BJ (cell line): ENCODE measurements around the gene SFRP2. TPM values are rescaled to one million over a fixed set of nuclear protein-coding genes. Genes with fewer than 3 reads are reported as not detected.
A peak's percentile ranks its signal among the peaks of the same experiment; 100 is the strongest.

Experiments
- CTCF ChIA-PET: fragments of 350-600 bp; formaldehyde crosslinking; extraction: SDS; loops from one replicate; lab custom pipeline; 2021; ENCODE audit warnings: antibody characterized with exemption, inconsistent platforms; lab: Yijun Ruan, JAX
- POLR2A ChIA-PET: fragments of 300-600 bp; sonication (Branson Sonifier 250); formaldehyde crosslinking; extraction: SDS; loops from one replicate; lab custom pipeline; 2021; ENCODE audit warnings: antibody characterized with exemption; lab: Charles Lee
- DNase-seq: peaks from one replicate; pipeline ENCODE4 v3.0.0-alpha.2; 2011; ENCODE audit warnings: low read depth
- H3K27me3 ChIP-seq: 2 replicates; pipeline ENCODE4 v1.6.0; 2011; ENCODE audit warnings: low read length; ENCODE audit not compliant: control insufficient read depth, insufficient read depth
- H3K36me3 ChIP-seq: 2 replicates; pipeline ENCODE4 v1.5.1; 2011; ENCODE audit warnings: low read length; ENCODE audit not compliant: control insufficient read depth, insufficient read depth
- H3K4me3 ChIP-seq: 2 replicates; pipeline ENCODE4 v1.5.1; 2011; ENCODE audit warnings: low read depth, mild to moderate bottlenecking, control low read depth, low read length
- CTCF ChIP-seq: IDR thresholded peaks from 2 replicates; pipeline ENCODE4 v1.5.1; 2011; ENCODE audit warnings: low read depth, mild to moderate bottlenecking, control low read depth, inconsistent platforms, low read length, moderate library complexity; ENCODE audit not compliant: insufficient read depth
- polyA plus RNA-seq: library from polyadenylated mRNA; depleted of rRNA; stranded (reverse); fragments of >200 nt; gene quantifications from 2 replicates; pipeline ENCODE4 v1.2.3, GENCODE V29; 2011

The SFRP2 gene
- polyA plus RNA-seq, 1 experiment, result 0.05 TPM

GRCh38 chr4:153781717-153782416 lies 7.0 kb downstream of the SFRP2 start:
- POLR2A ChIA-PET, result no interaction called here
- Histone ChIP-seq H3K36me3 (no peaks in the 10 kb centered on the region), H3K4me3 (no peak overlapping the region), H3K27me3 (peaks cover 4% of the 10 kb centered on the region)
- DNase-seq, result peak; percentile 89
- TF ChIP-seq CTCF, result no peak
- CTCF ChIA-PET, result interaction anchor here (1.2 kb wide), 1 partner anchor 31 kb away, joined by 3 read pairs; no protein-coding TSS in a partner anchor

GRCh38 chr4:153781280-153781679 lies 7.6 kb downstream of the SFRP2 start:
- ChIA-PET POLR2A (no interaction called here), CTCF (interaction anchor here (0.9 to 1.2 kb wide), 2 partner anchors 9 to 31 kb away, joined by 3 to 4 read pairs; no protein-coding TSS in a partner anchor)
- TF ChIP-seq CTCF, result no peak
- no peak for DNase-seq
- Histone ChIP-seq H3K4me3 (no peak overlapping the region), H3K36me3 (no peaks in the 10 kb centered on the region), H3K27me3 (peaks cover 2% of the 10 kb centered on the region)

GRCh38 chr4:153780876-153781275 lies 8.0 kb downstream of the SFRP2 start:
- no peaks in the 10 kb centered on the region; the same call in 1 of the 2 replicates for H3K27me3 ChIP-seq
- CTCF ChIA-PET, result interaction anchor here (0.9 to 1.2 kb wide), 2 partner anchors 8 to 30 kb away, joined by 3 to 4 read pairs; no protein-coding TSS in a partner anchor
- POLR2A ChIA-PET, result no interaction called here
- DNase-seq, result no peak
- H3K4me3 ChIP-seq, result no peak overlapping the region
- no peaks in the 10 kb centered on the region for H3K36me3 ChIP-seq
- no peak for TF ChIP-seq CTCF

- CTCF ChIA-PET, result no interaction called here
Measured at GRCh38 chr4:153780221-153780620, 8.7 kb downstream of the SFRP2 start.

More at GRCh38 chr4:153780221-153780620, 8.7 kb downstream of the SFRP2 start:
- no peak for DNase-seq
- Histone ChIP-seq H3K27me3 (no peaks in the 10 kb centered on the region; the same call in 1 of the 2 replicates), H3K4me3 (no peak overlapping the region), H3K36me3 (no peaks in the 10 kb centered on the region)
- POLR2A ChIA-PET, result no interaction called here
- TF ChIP-seq CTCF, result no peak
